Fibroblast of villous mesenchyme (primary cell): ENCODE measurements around the gene FEN1. TPM values are rescaled to one million over a fixed set of nuclear protein-coding genes. Genes with fewer than 3 reads are reported as not detected.
A peak's percentile ranks its signal among the peaks of the same experiment; 100 is the strongest.

ENCODE experiments used
- DNase-seq: peaks from one replicate; pipeline ENCODE4 v3.0.0-alpha.2; 2010; ENCODE audit warnings: low read depth
- H3K4me3 ChIP-seq: 2 replicates; pipeline ENCODE4 v1.5.1; 2011; ENCODE audit warnings: low read depth, mild to moderate bottlenecking, low read length
- total RNA-seq: library from RNA; depleted of rRNA; stranded (reverse); fragments of >200 nt; gene quantifications from 2 replicates; pipeline ENCODE4 v1.2.3, GENCODE V29; 2012
- TF ChIP-seq, protein P1 (sequence below): IDR thresholded peaks from 2 replicates; pipeline ENCODE4 v1.5.1; 2012; ENCODE audit warnings: low read depth, mild to moderate bottlenecking, low read length; ENCODE audit not compliant: insufficient read depth

The FEN1 gene
- total RNA-seq, 1 donor: 27.6 TPM

DNA sequence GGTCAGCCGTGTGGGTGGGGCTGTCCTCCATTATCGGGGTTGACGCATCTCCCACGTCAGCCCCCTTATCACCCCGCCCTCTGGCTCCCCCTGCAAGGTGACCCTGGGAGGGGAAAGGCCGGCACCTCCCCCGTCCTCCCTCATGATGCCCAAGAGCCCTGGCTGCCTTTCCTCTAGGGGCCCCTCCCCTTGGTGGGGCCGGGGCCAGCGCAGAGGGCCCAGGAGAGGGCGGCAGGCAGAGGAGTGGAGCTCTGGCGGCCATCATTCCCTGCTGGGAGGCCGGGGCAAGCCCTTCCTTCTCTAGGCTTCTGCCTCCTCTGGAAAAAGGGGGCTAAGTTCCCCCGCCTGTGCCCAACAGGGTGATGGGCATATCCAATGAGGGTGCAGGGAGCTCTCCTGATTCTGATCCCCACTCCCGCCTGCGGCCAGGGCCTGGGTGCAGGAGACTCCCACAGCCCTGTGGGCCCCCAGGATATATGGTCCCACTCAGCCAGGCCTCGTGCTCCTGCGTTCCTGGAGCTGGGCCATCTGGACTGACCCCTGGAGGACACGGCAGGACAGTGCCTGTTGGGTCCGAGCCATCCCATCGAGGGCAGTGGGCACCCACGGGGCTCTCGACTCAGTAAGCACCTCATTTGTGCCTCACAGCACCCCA lies 28.0 kb upstream of the FEN1 start:
- peak; percentile 83 for DNase-seq
- H3K4me3 ChIP-seq: no peak overlapping the region
- TF ChIP-seq, protein P1, sequence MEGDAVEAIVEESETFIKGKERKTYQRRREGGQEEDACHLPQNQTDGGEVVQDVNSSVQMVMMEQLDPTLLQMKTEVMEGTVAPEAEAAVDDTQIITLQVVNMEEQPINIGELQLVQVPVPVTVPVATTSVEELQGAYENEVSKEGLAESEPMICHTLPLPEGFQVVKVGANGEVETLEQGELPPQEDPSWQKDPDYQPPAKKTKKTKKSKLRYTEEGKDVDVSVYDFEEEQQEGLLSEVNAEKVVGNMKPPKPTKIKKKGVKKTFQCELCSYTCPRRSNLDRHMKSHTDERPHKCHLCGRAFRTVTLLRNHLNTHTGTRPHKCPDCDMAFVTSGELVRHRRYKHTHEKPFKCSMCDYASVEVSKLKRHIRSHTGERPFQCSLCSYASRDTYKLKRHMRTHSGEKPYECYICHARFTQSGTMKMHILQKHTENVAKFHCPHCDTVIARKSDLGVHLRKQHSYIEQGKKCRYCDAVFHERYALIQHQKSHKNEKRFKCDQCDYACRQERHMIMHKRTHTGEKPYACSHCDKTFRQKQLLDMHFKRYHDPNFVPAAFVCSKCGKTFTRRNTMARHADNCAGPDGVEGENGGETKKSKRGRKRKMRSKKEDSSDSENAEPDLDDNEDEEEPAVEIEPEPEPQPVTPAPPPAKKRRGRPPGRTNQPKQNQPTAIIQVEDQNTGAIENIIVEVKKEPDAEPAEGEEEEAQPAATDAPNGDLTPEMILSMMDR: peak; percentile 14

DNA sequence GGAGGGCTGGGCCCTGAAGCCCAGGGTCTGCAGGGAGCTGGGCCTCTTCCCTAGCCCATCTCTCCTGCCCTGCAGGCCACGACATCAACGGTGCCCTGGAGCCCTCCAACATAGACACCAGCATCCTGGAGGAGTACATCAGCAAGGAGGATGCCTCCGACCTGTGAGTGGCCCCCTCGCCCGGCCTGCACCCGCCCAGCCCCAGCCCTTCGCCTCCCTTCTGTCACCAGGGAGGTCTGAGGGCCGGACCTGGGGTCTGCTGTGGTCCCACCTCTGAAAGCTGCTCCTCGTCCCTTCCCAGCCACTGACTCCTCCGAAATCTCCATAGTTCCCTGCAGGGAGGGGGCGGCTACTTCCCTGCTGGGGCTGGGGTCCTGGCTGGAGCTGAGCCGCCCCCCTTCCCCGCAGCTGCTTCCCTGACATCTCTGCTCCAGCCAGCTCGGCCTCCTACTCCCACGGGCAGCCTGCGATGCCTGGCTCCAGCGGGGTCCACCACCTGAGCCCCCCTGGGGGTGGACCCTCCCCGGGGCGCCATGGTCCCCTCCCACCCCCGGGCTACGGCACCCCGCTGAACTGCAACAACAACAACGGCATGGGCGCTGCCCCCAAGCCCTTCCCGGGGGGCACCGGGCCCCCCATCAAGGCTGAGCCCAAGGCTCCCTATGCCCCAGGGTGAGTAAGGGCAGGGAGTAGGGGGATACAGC lies 27.0 kb upstream of the FEN1 start:
- H3K4me3 ChIP-seq: no peak overlapping the region
- no peak for DNase-seq
- TF ChIP-seq, protein P1: no peak

DNA sequence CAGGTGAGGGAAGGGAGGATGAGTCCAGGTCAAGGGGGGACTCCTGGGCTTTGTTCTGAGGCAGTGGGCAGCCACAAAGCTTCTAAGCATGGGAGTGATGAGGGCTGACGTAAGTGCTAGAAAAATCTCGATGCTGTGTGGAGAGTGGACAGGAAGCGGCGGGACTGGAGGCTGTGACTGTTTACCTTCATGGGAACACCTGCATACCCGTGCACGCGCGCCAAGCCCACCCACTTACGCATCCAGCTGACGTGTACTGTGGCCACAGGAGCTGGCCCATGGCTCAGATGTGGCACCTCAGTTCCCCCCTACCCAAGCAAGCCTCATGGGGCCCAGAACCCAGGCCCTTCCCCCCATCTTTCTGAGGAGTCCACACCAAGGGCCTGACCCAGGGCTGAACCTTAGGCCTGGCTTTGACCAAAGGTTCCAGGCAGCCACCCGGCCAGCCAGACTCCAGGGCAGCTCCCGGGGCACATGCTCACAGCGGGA lies 26.3 kb upstream of the FEN1 start:
- no peak overlapping the region for H3K4me3 ChIP-seq
- TF ChIP-seq, protein P1: no peak
- peak; percentile 63 for DNase-seq

DNA sequence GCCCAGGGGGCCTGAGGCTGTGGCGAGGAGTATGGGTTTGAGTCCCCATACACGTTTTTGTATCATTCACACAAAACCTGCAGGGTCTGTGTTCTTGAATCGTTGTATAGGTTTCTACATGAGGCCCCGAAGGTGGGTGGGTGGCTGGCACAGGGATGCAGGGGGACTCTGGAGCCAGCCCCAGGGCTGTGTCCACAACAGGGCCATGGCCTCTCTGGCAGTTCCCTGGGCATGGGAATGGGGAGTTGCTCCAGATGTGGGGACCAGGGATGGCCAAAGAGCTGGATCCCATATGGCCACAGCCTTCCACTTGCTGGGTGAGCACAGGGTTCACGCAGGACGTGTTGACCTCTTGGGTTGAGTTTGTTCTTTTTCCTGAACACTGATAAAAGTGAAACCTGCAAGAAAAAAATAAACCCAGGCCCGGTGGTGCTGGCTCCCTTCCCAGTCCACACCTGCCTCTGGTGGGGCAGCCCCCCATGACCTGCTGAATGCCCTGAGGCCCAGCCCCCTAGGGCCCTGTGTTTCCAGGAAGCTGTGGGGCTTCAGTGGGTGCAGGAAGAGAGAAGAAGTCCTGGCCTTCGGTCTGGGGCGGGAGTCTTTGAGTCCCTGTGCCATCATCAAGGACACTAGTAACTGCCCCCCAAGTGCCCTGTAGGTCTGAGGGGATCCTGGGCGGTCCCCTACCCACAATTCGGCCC lies 24.2 kb upstream of the FEN1 start:
- TF ChIP-seq, protein P1: no peak
- H3K4me3 ChIP-seq: no peak overlapping the region
- no peak for DNase-seq

DNA sequence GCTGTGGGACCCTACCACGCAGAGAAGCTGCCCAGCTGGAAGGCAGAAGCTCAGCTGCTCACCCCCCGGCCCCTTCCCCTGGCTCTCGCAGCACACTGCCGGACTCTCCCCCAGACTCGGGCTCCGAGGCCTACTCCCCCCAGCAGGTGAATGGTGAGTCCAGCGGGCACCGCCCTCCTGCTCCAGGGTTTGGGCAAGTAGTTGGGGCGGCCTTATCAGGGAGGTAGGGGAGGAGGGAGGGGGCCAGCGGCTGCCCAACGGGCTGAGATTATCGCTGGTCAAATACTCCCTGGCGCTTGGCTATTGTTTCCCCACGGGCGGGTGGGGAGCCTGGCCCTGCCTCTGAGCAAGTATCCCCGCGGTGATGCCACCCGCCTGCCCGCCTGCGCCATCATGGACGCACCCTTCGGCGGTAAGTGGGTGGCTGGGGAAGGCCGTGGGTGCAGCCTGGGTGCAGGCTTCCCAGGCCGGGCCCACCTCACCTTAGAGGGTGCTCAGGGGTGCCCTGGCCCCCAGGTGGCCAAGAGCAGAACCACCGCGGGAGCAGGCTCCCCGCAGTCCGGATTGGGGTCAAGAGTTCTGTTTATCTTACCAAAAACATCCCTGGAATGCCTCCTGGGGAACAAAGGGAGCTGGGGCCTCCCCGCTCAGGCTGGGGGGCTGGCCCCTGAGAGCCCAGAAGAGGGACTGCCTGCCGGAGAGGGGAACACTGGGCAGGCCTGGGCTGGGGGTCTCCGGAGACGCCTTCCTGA lies 23.4 kb upstream of the FEN1 start:
- H3K4me3 ChIP-seq: no peak overlapping the region
- TF ChIP-seq, protein P1: peak; percentile 53
- peak; percentile 37 for DNase-seq

DNA sequence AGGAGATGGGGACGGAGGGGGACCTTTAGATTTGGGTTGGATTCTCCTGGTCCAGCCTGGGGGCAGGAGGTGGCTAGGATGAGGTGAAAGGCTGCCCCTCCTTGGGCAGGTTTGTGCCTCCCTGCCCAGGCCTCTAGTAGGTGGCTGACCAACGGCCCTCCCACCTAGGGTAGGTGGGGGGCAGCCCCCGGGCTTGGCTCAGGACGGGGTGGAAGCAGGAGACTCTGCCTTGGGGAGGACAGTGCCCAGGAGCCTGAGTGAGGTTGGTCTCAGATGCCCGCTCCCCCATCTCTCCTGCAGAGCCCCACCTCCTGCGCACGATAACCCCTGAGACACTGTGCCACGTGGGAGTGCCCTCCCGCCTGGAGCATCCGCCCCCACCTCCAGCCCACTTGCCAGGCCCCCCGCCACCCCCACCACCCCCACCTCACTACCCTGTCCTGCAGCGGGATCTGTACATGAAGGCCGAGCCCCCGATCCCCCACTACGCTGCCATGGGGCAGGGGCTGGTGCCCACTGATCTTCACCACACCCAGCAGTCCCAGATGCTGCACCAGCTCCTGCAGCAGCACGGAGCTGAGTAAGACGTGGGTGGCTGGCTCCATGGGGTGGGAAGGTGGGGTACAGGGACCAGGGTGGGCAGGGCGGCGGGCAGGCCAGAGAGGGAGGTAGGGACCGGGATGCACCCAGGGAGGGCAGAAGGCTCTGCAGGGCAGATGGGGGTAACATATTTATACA lies 22.6 kb upstream of the FEN1 start:
- TF ChIP-seq, protein P1: no peak
- H3K4me3 ChIP-seq: no peak overlapping the region
- DNase-seq: no peak
